ENCODE measurements around the gene SH3BP4.

Gene SH3BP4

GRCh38 chr2:235086481-235087184 lies 134.8 kb downstream of the SH3BP4 start:
- intact Hi-C loops (cut with DNase I; ENCODE audit: low total_unique reads): no loop called here
- H3K27ac ChIP-seq: no peak overlapping the region
- TF ChIP-seq CTCF (IDR thresholded peaks at IDR 0.05): no peak
- H3K27me3 ChIP-seq: peaks cover 0 to 5% of the 10 kb centered on the region in 2 donors
- H3K4me3 ChIP-seq: no peak overlapping the region
- H3K4me1 ChIP-seq: no peaks in the 10 kb centered on the region
- H3K9me3 ChIP-seq: peaks cover 0 to 4% (median 0%) of the 10 kb centered on the region in 3 donors
- no peak for DNase-seq
- no peaks in the 10 kb centered on the region for H3K36me3 ChIP-seq

GRCh38 chr2:235087832-235088495 lies 136.1 kb downstream of the SH3BP4 start:
- no peak for DNase-seq
- Histone ChIP-seq H3K36me3 (no peaks in the 10 kb centered on the region), H3K4me3 (peak overlapping the region in 1 of 2 donors; percentile 15), H3K27ac (no peak overlapping the region), H3K27me3 (peaks cover 0 to 5% of the 10 kb centered on the region in 2 donors), H3K9me3 (peaks cover 0 to 4% (median 0%) of the 10 kb centered on the region in 3 donors), H3K4me1 (no peaks in the 10 kb centered on the region)
- intact Hi-C loops (cut with DNase I; ENCODE audit: low total_unique reads): no loop called here
- peak in 1 of 2 experiments; percentile 13 for TF ChIP-seq CTCF (IDR thresholded peaks at IDR 0.05)

- H3K27me3 ChIP-seq: peaks cover 0 to 5% of the 10 kb centered on the region in 2 donors
- H3K4me3 ChIP-seq: no peak overlapping the region
- H3K27ac ChIP-seq: no peak overlapping the region
- no peaks in the 10 kb centered on the region for H3K4me1 ChIP-seq
- intact Hi-C loops (cut with DNase I; ENCODE audit: low total_unique reads): no loop called here
- DNase-seq: no peak
- no peaks in the 10 kb centered on the region for H3K36me3 ChIP-seq
- no peak for TF ChIP-seq CTCF (IDR thresholded peaks at IDR 0.05)
- H3K9me3 ChIP-seq: peaks cover 0 to 4% (median 0%) of the 10 kb centered on the region in 3 donors
Measured at GRCh38 chr2:235088496-235088921, 136.7 kb downstream of the SH3BP4 start.

GRCh38 chr2:235091421-235091820 lies 139.6 kb downstream of the SH3BP4 start:
- intact Hi-C loops (cut with DNase I; ENCODE audit: low total_unique reads): no loop called here
- Histone ChIP-seq H3K4me3 (no peak overlapping the region), H3K9me3 (no peaks in the 10 kb centered on the region), H3K27ac (no peak overlapping the region), H3K27me3 (no peaks in the 10 kb centered on the region), H3K36me3 (no peaks in the 10 kb centered on the region), H3K4me1 (no peaks in the 10 kb centered on the region)
- TF ChIP-seq CTCF (IDR thresholded peaks at IDR 0.05): no peak
- no peak for DNase-seq

DNA sequence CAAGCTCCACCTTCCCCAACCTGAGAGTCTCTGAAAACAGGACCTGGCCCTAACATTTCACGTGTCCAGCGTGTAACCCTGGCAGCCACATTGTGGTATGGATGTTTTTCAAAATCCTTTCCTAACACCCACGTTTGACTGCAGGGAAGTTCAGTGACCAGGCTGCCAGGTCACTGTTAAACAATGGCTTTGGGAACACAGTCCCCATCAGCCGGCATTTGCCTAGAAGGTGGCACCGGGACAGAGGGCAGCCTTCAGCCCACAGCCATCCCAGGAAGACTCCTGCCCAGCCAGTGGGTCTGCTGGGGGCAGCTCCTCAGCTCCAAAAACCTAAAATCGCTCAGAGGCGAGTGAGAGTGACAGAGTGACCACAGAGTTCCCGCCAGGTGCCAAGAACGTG lies 140.2 kb downstream of the SH3BP4 start:
- no peaks in the 10 kb centered on the region for H3K27me3 ChIP-seq
- TF ChIP-seq CTCF (IDR thresholded peaks at IDR 0.05): no peak
- no peaks in the 10 kb centered on the region for H3K9me3 ChIP-seq
- DNase-seq: no peak
- H3K27ac ChIP-seq: no peak overlapping the region
- no peaks in the 10 kb centered on the region for H3K36me3 ChIP-seq
- H3K4me1 ChIP-seq: no peaks in the 10 kb centered on the region
- H3K4me3 ChIP-seq: no peak overlapping the region
- intact Hi-C loops (cut with DNase I; ENCODE audit: low total_unique reads): no loop called here
